SK-N-SH (cell line): Measurements from ENCODE around the gene RIOK1. TPM values are rescaled to one million over a fixed set of nuclear protein-coding genes. Genes with fewer than 3 reads are reported as not detected.

Source experiments
- CTCF ChIA-PET: fragments of 300-600, 350-600 bp; formaldehyde crosslinking; extraction: SDS; loops from one replicate; lab custom pipeline; 2021; lab: Yijun Ruan, JAX
- POLR2A ChIA-PET: fragments of 350-600 bp; sonication (Branson Sonifier 250); formaldehyde crosslinking; extraction: SDS; loops from one replicate; lab custom pipeline; 2020; ENCODE audit warnings: antibody characterized with exemption, inconsistent platforms; lab: Yijun Ruan, JAX
- DNase-seq: peaks from one replicate; pipeline ENCODE4 v3.0.0; 2012
- H2AFZ ChIP-seq: fragments of 200-600 bp; sonication (generic); 2 replicates; pipeline ENCODE4 v1.8.1; 2016; ENCODE audit warnings: antibody characterized with exemption, mild to moderate bottlenecking, low read depth
- H3F3A ChIP-seq: fragments of 200-600 bp; sonication (generic); replicated peaks from 2 replicates; pipeline ENCODE3; 2016; ENCODE audit warnings: antibody characterized with exemption, mild to moderate bottlenecking; ENCODE audit not compliant: insufficient read depth
- H3K27ac ChIP-seq, 2 experiments: fragments of 200-500 bp in 1 of 2; fragments of 200-600 bp in 1 of 2; sonication (Bioruptor generic) in 1 of 2; sonication (generic), shearing (Covaris generic) in 1 of 2; 2 replicates each; pipeline versions ENCODE4 v1.5.1 to v1.6.1; 2014 to 2016; ENCODE audit warnings: low read depth in 2 of 2, inconsistent platforms in 1 of 2, low read length in 1 of 2, mild to moderate bottlenecking in 1 of 2, mixed read lengths in 1 of 2
- H3K27me3 ChIP-seq: fragments of 200-600 bp; sonication (generic), shearing (Covaris generic); 2 replicates; pipeline ENCODE4 v1.6.1; 2016; ENCODE audit warnings: mixed run types; ENCODE audit not compliant: insufficient read depth
- H3K36me3 ChIP-seq, 2 experiments: fragments of 200-500 bp in 1 of 2; fragments of 200-600 bp in 1 of 2; sonication (Bioruptor generic) in 1 of 2; sonication (generic) in 1 of 2; replicated peaks in 1 of 2; 2 replicates each; pipeline versions ENCODE3 to v1.5.1; 2014 to 2016; ENCODE audit warnings: low read length in 1 of 2, mild to moderate bottlenecking in 1 of 2; ENCODE audit not compliant: insufficient read depth in 2 of 2, control insufficient read depth in 1 of 2
- H3K4me1 ChIP-seq, 2 experiments: fragments of 200-500 bp in 1 of 2; fragments of 200-600 bp in 1 of 2; sonication (Bioruptor generic) in 1 of 2; sonication (generic), shearing (Covaris generic) in 1 of 2; 2 replicates each; pipeline versions ENCODE4 v1.5.1 to v1.6.1; 2014 to 2016; ENCODE audit warnings: low read depth in 1 of 2, low read length in 1 of 2, mixed run types in 1 of 2; ENCODE audit not compliant: insufficient read depth in 2 of 2, control insufficient read depth in 1 of 2
- H3K4me2 ChIP-seq: fragments of 200-600 bp; sonication (generic), shearing (Covaris generic); 2 replicates; pipeline ENCODE4 v1.6.1; 2017; ENCODE audit warnings: mixed run types
- H3K4me3 ChIP-seq, 2 experiments: fragments of 200-500 bp in 1 of 2; fragments of 200-600 bp in 1 of 2; sonication (Bioruptor generic) in 1 of 2; sonication (generic), shearing (Covaris generic) in 1 of 2; 2 replicates each; pipeline versions ENCODE4 v1.5.1 to v1.8.1; 2014 to 2016; ENCODE audit warnings: low read depth in 2 of 2, inconsistent platforms in 1 of 2, low read length in 1 of 2, mild to moderate bottlenecking in 1 of 2, mixed read lengths in 1 of 2, moderate library complexity in 1 of 2
- H3K79me2 ChIP-seq: fragments of 200-600 bp; sonication (generic); 2 replicates; pipeline ENCODE4 v1.8.1; 2017; ENCODE audit warnings: mild to moderate bottlenecking; ENCODE audit not compliant: insufficient read depth
- H3K9ac ChIP-seq: fragments of 200-600 bp; sonication (generic); 2 replicates; pipeline ENCODE4 v1.6.1; 2017; ENCODE audit warnings: mixed run types
- H3K9me2 ChIP-seq: fragments of 200-600 bp; sonication (generic); 2 replicates; pipeline ENCODE4 v1.6.1; 2017; ENCODE audit warnings: mixed run types
- H3K9me3 ChIP-seq: fragments of 200-600 bp; sonication (generic); 2 replicates; pipeline ENCODE4 v1.6.1; 2017; ENCODE audit warnings: mixed run types, mild to moderate bottlenecking, moderate library complexity
- H4K20me1 ChIP-seq: fragments of 200-600 bp; sonication (generic); 2 replicates; pipeline ENCODE4 v1.6.1; 2017; ENCODE audit warnings: mild to moderate bottlenecking, mixed run types; ENCODE audit not compliant: insufficient read depth
- EP300 ChIP-seq, 2 experiments: IDR thresholded peaks; 2 replicates each; pipeline versions ENCODE4 v1.4.0 to v1.6.1; 2012; ENCODE audit warnings: borderline replicate concordance in 1 of 2, low read depth in 1 of 2, low read length in 1 of 2
- EZH2phosphoT487 ChIP-seq: fragments of 200-600 bp; sonication (generic); IDR thresholded peaks from 2 replicates; pipeline ENCODE4 v1.6.1; 2017; ENCODE audit warnings: low read depth, mixed run types, mild to moderate bottlenecking, antibody characterized with exemption, moderate library complexity, borderline replicate concordance
- FOSL2 ChIP-seq: IDR thresholded peaks from 2 replicates; pipeline ENCODE4 v1.4.0; 2012; ENCODE audit warnings: low read depth, mild to moderate bottlenecking, moderate library complexity, borderline replicate concordance
- FOXJ3 ChIP-seq: sonication (generic); formaldehyde crosslinking; IDR thresholded peaks from 2 replicates; pipeline ENCODE4 v1.5.1; 2020; ENCODE audit warnings: mild to moderate bottlenecking, missing genetic modification reagents
- MEF2A ChIP-seq: IDR thresholded peaks from 2 replicates; pipeline ENCODE4 v1.4.0; 2012; ENCODE audit warnings: low read depth, borderline replicate concordance
- MXI1 ChIP-seq: IDR thresholded peaks from 2 replicates; pipeline ENCODE4 v1.6.1; 2012; ENCODE audit warnings: mild to moderate bottlenecking, low read depth, low read length, improper control_type of control experiment
- RAD21 ChIP-seq: IDR thresholded peaks from 2 replicates; pipeline ENCODE4 v1.6.1; 2012; ENCODE audit warnings: mild to moderate bottlenecking, low read length
- RCOR1 ChIP-seq: fragments of 150-350 bp; IDR thresholded peaks from 2 replicates; pipeline ENCODE4 v1.6.1; 2017; ENCODE audit warnings: antibody characterized with exemption, low read length
- RXRA ChIP-seq: IDR thresholded peaks from 2 replicates; pipeline ENCODE4 v1.4.0; 2012; ENCODE audit warnings: low read depth, mild to moderate bottlenecking, borderline replicate concordance
- TAF1 ChIP-seq: IDR thresholded peaks from 2 replicates; pipeline ENCODE4 v1.6.1; 2012; ENCODE audit warnings: low read depth, mild to moderate bottlenecking, low read length, moderate library complexity, borderline replicate concordance
- WGBS: methylation state at CpG from one replicate; pipeline ENCODE4 v1.1.6; 2017; ENCODE audit warnings: low lambda C conversion rate; 5-methylcytosine and 5-hydroxymethylcytosine counted together
- polyA plus RNA-seq, 3 experiments: library from polyadenylated mRNA; depleted of rRNA; stranded (reverse); fragments of >200 nt; gene quantifications; 2 replicates each; pipeline ENCODE4 v1.2.3, GENCODE V29; 2012
- TF ChIP-seq, protein P1 (sequence below): IDR thresholded peaks from 2 replicates; pipeline ENCODE4 v1.6.1; 2012; ENCODE audit warnings: mild to moderate bottlenecking, low read depth, low read length, moderate library complexity
- TF ChIP-seq, protein P2 (sequence below): IDR thresholded peaks from 2 replicates; pipeline ENCODE4 v1.4.0; 2012; ENCODE audit warnings: low read depth, borderline replicate concordance
- TF ChIP-seq, protein P3 (sequence below): IDR thresholded peaks from 2 replicates; pipeline ENCODE4 v1.4.0; 2012; ENCODE audit warnings: low read depth
- TF ChIP-seq, protein P4 (sequence below): IDR thresholded peaks from 2 replicates; pipeline ENCODE4; 2012
- TF ChIP-seq, protein P5 (sequence below): IDR thresholded peaks from 2 replicates; pipeline ENCODE4 v1.4.0; 2012; ENCODE audit warnings: low read depth, borderline replicate concordance

RIOK1 gene
- polyA plus RNA-seq, 1 of the 3 experiments (the other 2 are of a cell fraction) = 18.7 TPM

DNA sequence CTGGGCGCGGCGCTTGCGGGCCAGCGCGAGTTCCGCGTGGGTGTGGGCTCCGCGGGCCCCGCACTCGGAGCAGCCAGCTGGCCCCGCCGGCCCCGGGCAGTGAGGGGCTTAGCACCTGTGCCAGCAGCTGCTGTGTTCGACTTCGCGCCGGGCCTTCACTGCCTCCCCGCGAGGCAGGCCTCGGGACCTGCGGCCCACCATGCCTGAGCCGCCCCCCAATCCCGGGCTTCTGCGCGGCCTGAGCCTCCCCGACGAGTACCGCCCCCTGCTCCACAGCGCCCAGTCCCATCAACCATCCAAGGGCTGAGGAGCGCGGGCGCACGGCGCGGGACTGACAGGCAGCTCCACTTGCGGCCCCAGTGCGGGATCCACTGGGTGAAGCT is 36.2 kb downstream of the RIOK1 start (continued):
- TF ChIP-seq, protein P1, sequence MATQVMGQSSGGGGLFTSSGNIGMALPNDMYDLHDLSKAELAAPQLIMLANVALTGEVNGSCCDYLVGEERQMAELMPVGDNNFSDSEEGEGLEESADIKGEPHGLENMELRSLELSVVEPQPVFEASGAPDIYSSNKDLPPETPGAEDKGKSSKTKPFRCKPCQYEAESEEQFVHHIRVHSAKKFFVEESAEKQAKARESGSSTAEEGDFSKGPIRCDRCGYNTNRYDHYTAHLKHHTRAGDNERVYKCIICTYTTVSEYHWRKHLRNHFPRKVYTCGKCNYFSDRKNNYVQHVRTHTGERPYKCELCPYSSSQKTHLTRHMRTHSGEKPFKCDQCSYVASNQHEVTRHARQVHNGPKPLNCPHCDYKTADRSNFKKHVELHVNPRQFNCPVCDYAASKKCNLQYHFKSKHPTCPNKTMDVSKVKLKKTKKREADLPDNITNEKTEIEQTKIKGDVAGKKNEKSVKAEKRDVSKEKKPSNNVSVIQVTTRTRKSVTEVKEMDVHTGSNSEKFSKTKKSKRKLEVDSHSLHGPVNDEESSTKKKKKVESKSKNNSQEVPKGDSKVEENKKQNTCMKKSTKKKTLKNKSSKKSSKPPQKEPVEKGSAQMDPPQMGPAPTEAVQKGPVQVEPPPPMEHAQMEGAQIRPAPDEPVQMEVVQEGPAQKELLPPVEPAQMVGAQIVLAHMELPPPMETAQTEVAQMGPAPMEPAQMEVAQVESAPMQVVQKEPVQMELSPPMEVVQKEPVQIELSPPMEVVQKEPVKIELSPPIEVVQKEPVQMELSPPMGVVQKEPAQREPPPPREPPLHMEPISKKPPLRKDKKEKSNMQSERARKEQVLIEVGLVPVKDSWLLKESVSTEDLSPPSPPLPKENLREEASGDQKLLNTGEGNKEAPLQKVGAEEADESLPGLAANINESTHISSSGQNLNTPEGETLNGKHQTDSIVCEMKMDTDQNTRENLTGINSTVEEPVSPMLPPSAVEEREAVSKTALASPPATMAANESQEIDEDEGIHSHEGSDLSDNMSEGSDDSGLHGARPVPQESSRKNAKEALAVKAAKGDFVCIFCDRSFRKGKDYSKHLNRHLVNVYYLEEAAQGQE = no peak
- TF ChIP-seq, protein P2, sequence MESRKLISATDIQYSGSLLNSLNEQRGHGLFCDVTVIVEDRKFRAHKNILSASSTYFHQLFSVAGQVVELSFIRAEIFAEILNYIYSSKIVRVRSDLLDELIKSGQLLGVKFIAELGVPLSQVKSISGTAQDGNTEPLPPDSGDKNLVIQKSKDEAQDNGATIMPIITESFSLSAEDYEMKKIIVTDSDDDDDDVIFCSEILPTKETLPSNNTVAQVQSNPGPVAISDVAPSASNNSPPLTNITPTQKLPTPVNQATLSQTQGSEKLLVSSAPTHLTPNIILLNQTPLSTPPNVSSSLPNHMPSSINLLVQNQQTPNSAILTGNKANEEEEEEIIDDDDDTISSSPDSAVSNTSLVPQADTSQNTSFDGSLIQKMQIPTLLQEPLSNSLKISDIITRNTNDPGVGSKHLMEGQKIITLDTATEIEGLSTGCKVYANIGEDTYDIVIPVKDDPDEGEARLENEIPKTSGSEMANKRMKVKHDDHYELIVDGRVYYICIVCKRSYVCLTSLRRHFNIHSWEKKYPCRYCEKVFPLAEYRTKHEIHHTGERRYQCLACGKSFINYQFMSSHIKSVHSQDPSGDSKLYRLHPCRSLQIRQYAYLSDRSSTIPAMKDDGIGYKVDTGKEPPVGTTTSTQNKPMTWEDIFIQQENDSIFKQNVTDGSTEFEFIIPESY = no peak
- TF ChIP-seq TAF1 = no peak
- TF ChIP-seq FOXJ3 = no peak
- TF ChIP-seq, protein P3, sequence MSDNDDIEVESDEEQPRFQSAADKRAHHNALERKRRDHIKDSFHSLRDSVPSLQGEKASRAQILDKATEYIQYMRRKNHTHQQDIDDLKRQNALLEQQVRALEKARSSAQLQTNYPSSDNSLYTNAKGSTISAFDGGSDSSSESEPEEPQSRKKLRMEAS = no peak
- no peak for TF ChIP-seq RXRA
- TF ChIP-seq EZH2phosphoT487 = no peak
- no peak for TF ChIP-seq FOSL2
- TF ChIP-seq, all 33 proteins: peak for 0

DNA sequence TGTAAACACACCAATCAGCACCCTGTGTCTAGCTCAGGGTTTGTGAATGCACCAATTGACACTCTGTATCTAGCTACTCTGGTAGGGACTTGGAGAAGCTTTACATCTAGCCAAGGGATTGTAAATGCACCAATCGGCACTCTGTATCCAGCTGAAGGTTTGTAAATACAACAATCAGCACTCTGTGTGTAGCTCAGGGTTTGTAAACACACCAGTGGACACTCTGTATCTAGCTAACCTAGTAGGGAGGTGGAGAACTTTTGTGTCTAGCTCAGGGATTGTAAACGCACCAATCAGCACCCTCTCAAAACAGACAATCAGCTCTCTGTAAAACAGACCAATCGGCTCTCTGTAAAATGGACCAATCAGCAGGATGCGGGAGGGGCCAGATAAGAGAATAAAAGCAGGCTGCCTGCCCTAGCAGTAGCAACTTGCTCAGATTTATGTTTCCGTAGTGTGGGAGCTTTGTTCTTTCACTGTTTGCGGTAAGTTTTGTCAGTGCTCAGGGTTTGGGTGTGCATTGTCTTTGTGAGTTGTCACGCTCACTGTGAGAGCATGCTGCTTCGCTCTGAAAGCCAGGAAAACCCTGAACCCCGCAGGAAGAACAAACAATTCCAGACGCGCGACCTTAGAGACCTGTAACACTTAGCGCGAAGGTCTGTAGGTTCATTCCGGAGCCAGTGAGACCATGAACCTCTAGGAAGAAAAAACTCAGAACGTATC is 37.0 kb downstream of the RIOK1 start:
- TF ChIP-seq, protein P4, sequence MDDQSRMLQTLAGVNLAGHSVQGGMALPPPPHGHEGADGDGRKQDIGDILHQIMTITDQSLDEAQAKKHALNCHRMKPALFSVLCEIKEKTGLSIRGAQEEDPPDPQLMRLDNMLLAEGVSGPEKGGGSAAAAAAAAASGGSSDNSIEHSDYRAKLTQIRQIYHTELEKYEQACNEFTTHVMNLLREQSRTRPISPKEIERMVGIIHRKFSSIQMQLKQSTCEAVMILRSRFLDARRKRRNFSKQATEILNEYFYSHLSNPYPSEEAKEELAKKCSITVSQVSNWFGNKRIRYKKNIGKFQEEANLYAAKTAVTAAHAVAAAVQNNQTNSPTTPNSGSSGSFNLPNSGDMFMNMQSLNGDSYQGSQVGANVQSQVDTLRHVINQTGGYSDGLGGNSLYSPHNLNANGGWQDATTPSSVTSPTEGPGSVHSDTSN = no peak
- TF ChIP-seq RXRA = no peak
- TF ChIP-seq, protein P1 = no peak
- TF ChIP-seq RAD21 = no peak
- no peak for TF ChIP-seq TAF1
- TF ChIP-seq, protein P5, sequence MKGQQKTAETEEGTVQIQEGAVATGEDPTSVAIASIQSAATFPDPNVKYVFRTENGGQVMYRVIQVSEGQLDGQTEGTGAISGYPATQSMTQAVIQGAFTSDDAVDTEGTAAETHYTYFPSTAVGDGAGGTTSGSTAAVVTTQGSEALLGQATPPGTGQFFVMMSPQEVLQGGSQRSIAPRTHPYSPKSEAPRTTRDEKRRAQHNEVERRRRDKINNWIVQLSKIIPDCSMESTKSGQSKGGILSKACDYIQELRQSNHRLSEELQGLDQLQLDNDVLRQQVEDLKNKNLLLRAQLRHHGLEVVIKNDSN = no peak
- no peak for TF ChIP-seq RCOR1
- TF ChIP-seq EP300 (IDR thresholded peaks at IDR 0.05; ENCODE audit: borderline replicate concordance in 1 of 2, low read depth in 1 of 2, low read length in 1 of 2) = no peak
- no peak for TF ChIP-seq MEF2A
- TF ChIP-seq MXI1 = no peak
- TF ChIP-seq, protein P2 = no peak
- no peak overlapping the region for H3K4me3 ChIP-seq
- CTCF ChIA-PET = interaction anchor here (1.2 to 1.5 kb wide), 2 partner anchors 9 to 16 kb away, joined by 3 read pairs; no protein-coding TSS in a partner anchor
- 89% methylated on average over 16 of the region's 16 CpGs for WGBS
- H3K9me3 ChIP-seq = no peaks in the 10 kb centered on the region
- no peaks in the 10 kb centered on the region for H3F3A ChIP-seq
- no peak overlapping the region for H2AFZ ChIP-seq
- H3K36me3 ChIP-seq = no peaks in the 10 kb centered on the region
- H3K79me2 ChIP-seq = no peaks in the 10 kb centered on the region
- no peaks in the 10 kb centered on the region for H3K4me1 ChIP-seq
- no peak overlapping the region for H3K4me2 ChIP-seq
- DNase-seq = no peak
- no peaks in the 10 kb centered on the region for H3K9me2 ChIP-seq
- H3K27me3 ChIP-seq = no peaks in the 10 kb centered on the region
- H3K9ac ChIP-seq = no peak overlapping the region
- H4K20me1 ChIP-seq = no peaks in the 10 kb centered on the region
- POLR2A ChIA-PET = no interaction called here
- H3K27ac ChIP-seq = no peak overlapping the region
